ENCODE measurements around the gene AMBRA1.
A peak's percentile ranks its signal among the peaks of the same experiment; 100 is the strongest.
"Not testable (repeated sequence)": the region's sequence is repeated elsewhere in the genome, so short reads cannot be mapped to it uniquely, and the experiment has no call there.

Gene AMBRA1

DNA sequence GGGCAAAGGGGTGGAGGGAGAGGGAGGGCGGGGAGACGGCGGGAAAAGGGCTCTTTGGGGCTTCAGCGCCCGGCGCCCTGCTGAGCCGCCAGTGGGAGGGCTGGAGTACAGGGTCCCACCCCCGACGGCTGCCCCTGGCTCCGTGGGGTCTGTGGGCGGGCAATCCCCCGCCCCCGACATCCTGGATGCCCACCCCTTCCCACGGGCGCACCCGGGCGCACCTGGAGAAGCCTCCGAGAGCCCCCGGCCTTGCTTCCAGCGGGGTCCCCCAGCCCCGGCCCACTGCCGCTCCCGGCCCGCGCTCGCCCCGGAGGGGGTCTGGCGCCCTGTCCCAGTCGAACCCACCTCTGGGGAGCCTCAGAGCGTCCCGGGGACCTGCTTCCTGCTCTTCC, 202.6 kb downstream of the AMBRA1 start:
- DNase-seq = no peak

DNA sequence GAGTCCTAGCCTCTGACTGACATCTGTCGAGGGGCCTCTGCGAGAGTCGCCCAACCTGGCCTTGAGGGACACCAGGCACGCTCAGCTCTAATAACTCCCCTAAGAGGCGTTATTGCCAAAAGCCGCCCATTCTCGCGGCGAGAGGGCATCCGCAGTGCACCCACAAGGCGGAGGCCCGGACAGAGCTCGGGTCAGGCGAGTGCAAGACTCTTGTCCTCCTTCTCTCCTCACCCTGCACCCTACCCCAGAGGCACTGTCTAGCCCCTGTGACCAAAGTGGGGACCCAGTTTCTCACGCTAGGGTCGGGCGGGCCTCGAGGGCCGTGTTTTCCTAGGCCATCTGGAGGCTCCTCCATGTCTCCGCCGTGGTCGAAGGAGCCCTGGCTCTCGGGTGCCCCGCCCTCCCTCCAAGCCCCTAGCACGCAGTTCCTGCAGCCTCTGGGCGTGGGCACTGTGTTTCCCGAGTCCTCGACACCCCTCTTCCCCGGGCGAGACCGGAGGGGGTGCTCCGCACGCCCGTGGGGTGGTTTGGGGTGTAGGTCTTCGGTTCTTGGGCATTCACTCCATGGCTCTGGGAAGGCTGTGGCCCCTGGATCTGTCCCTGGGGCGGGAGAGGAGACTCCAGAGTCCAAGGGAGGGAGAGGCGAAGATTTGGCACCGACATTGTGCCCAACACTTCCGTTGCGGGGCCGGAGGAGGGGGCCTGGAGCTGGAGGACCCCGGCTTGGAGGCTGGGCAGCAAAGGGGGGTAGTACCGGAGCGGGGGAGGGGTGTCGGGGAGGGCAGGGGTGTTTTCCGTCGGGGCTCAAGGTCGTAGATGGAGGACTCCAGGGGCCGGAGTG, 203.3 kb downstream of the AMBRA1 start:
- no peak for DNase-seq

DNA sequence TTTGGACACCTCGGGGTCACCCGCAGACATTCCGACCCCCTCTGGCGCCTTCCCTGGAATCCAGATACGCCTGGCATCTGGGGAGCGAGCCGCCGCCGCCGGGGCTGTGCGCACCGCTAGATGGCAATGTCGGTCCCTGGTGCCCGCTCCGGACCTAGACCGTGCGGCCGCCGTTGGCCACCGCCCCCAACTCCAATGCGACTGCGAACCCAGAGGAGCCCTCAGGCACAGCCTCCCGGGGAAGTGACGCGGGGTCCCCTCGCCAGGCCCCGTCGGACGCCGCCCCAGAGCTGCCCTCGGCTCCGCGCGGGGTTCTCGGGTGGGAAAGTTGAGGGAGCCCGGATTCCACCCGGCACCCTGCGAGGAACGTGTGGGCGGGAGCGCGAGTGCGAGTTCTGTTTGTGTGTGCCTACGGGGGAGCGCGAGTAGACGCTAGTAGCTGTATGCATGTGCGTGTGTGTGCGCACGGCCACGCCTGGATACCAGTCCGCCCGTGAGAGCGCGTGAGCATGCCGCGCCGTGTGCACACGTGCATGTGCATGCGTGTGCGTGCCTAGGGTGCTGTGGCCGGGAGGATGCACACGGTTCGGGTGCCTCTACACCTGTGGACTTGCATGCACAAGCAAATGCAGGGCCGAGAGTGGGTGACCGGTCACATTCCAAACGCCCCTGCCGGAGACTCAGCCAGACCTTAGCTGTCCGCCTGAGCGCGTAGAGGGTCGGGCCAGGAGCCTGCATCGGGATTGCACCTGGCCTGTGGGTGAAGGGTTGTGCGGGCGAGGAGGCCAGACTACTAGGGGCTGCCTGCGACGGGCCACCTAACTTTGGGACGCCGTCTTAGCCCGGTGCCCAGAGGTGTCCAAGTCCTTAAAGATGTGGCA, 204.1 kb downstream of the AMBRA1 start:
- DNase-seq = peak; percentile 61

DNA sequence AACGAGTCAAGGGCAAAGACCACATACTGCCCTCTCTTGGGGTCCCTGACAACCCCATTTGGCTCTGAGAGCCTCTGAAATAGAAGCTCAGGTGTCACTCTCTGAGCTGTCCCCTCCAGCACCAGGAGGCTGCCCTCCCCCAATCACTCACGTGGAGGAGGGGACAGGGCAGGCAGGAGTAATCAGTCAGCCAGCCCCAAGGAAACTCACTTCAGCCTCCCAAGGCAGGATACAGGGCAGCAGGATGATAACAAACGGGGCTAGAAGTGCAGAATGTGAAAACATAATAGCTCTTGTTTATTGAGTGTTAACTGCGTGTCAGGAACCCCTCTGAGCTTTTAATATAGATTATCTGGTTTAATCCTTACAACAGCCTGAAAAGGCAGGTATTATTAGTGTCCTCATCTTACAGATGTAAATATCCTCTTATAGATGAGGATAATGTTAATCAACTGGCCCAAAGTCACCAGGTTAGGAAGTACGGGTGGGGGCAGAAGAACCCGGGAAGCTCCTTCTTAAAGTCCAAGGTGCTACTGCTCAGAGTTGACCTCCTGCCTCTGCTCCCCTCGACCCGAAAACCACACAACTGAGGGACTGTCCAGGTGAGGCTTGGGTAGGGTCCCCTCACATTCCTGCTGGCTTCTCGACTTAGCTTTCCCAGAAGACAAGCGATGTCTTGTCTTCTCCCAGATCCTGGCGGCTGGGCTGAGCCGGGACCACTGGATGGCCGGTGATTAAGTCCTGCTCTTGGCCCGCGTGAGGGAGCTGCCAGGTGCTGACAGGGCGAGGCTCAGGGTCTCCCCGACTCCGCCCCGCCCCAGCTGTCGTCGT, 205.0 kb downstream of the AMBRA1 start:
- no peak for DNase-seq

DNA sequence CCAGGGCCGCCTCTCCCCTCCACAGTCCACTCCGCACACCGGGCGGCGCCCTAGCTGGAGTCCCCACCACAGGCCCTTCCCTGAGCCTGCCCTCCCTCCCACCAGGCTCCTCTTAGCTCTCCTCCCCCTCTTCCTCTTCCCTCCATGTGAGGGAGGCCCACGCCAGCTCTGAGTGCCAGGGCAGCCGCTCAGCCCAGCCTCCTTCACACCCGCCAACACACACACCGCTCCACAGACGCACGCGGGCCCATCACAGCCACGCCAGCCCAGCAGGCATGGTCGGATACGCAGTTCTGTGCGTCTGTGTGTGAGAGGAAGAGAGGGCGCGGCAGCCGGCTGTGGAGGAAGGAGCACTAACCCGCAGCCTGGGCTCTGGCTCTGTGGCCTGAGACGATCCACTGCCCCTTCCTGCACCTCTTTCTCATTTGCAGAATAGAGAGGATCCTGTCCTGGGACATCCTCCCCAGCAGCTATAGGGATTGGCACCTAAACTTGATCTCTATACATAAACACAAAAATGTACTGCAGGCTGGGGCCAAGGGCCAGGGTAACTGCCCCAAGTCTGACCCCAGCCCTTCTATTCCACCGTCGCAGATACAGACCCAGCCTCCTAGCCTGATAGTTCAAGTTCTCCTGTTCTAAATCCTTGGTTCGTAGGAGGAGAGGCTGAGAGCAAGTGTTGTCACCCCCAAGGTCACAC, 205.8 kb downstream of the AMBRA1 start:
- DNase-seq = no peak

DNA sequence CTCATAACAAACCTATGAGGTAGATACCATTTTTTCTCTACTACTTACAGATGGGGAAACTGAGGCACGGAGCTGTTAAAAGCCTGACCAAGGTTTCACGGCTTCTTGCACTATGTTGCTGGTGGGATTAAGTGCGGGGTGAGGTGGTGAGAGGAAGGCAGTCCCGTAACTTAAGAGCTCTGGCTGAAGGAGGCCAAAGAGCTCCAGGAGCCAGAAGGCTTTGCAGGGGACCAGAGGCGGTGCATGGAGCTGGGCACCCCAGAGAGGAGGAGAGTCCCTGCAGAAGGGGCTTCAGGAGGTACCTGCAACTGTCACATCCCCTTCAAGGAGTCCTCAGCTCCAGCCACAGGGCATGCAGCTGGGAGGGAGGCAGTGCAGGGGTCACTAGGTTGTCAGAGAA, 206.4 kb downstream of the AMBRA1 start:
- no peak for DNase-seq

DNA sequence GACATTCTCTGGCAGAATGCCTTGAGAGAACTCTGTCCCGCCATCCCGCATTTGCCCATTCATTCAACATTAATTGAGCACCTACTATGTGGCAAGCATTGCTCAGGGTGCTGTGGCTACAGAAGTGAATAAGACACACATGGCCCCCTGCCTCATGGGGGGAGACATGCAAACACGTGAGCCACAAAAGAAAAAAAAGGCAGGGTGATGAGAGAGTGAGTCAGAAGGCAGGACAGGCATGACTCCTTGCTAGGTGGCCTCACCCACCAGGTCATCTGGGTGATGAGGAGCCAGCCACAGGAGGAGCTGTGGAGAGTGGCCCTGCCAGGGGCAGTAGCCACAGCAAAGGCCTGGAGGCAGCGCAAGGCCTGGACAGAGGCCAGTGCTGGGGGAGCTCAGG, 207.1 kb downstream of the AMBRA1 start:
- no peak for DNase-seq

DNA sequence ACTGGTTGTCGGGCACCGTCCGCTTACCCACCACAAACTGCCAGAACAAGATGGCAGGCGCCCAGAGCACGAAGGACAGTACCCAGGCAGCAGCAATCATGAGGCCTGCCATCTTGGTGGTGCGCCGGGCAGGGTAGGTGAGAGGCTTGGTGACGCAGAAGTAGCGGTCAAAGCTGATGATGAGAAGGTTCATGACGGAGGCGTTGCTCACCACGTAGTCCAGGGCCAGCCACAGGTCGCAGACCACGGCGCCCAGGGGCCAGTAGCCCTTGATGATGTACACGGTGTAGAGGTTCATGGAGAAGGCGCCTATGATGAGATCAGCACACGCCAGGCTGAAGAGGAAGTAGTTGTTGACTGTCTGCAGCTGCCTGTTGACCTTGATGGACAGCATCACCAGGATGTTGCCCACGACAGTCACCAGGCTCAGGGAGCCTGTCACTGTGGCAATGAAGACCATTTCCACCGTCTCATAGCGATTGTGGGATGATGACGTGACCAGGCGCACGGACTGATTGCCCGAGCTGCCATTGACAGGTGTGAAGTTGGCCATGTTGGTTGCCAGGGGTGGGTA, 207.7 kb downstream of the AMBRA1 start:
- DNase-seq = no peak

DNA sequence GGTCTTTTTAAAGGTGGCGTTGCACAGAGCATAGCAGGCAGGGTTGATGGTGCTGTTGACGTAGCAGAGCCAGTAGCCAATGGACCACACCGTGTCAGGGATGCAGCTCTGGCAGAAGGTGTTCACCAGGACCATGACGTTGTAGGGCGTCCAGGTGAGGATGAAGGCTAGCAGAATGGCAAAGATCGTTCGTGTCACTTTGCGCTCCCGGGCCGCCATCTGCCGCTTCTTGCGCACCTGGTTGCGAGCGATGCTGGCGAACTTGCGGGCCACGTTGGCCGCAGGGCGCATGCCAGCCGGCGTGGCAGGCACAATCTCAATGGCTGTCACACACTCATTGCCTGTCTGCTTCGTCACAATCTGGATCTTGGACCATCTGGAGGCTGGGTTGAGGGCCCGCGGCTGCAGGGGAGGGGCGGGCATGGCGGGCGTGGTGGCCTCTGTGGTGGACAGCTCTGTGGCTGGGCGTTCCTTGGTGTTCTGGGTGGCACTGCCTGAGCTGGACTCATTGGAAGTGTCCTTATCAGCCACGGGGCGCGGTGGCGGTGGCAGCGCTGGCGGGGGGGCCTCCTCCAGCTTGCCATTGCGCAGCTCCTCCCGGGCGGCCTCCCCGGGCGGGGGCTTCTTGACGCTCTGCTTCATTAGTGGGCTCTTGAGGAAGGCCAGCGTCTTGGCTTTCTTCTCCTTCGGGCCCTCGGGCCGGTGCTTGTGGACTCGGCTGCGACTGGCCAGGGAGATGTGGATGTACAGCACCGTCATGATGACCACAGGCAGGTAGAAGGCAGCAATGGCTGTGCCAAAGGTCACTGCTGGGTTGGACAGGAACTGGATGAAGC, 208.4 kb downstream of the AMBRA1 start:
- DNase-seq = no peak

DNA sequence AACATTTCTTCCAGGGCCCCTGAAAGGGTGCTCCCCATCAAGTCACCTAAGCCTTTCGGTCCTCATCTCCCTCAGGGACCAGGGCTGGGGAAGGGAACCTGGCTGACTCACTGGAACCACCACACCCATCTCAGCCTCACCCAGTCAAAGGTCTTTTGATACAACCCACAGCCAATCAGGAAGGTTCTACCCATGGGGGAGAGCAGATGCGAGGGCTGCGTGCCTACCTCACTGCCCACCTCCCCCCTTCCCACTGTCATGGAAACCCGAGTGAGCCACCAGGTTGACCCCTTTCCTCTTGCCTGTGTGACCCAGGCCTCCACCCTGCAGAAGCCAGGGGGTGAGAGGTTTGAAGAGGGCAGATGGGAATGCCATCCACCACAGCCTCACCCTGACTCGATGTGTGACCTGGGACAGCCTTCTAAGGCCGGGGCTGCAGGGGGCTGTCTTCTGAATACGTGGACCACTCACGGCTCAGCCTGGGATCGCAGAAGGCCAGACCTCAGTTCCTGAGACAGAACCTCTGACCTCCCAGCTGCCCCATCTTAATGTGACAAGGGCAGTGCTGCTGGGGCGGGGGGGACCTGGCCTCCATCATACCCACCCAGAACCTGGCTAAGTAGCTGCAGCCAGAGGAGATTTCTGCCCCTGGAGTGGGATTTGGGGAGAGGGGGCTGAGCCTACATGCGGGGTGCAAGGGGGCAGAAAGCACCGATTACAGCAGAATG, 209.7 kb downstream of the AMBRA1 start:
- no peak for DNase-seq

DNA sequence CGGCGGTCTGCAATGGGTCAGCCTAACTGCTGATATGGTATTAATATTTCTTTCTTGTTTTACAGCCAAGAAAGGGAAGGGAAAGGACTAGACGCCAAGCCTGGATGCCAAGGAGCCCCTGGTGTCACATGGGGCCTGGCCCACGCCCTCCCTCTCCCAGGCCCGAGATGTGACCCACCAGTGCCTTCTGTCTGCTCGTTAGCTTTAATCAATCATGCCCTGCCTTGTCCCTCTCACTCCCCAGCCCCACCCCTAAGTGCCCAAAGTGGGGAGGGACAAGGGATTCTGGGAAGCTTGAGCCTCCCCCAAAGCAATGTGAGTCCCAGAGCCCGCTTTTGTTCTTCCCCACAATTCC, 210.4 kb downstream of the AMBRA1 start:
- DNase-seq = no peak

DNA sequence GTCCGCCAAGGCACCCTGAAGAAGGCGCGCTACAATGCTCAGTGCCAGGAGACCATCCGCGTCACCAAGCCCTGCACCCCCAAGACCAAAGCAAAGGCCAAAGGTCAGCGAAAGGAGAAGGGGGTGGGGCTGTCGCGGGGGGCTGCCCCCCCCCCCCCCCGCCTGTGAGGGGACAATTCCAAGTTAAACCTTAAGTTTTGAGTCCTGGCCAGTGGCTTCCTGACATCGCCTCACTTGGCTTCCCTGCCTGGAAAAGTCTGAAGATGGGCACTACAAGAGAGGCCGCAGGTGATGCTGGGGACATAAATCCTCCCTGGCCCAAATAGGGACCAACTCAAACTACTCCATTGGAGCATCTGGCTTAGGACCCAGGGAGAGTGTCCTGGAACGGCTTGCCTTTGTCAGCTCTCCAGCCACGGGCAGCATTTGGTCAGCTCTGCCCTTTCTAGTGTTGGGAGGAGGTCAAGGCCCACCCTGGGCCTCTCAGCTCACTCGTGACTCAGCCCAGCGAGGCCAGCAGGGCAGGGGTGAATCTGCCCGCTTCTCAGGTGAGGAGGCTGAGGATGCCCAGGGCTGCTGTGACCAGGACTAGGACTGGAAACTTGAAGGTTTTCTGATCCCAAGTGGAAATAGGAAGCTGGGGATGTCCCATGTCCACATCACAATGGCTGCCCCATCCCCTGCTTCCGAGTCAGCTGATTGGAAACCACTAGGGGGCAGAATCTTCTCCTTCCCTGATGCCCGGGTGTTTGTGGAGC, 211.0 kb downstream of the AMBRA1 start:
- DNase-seq = peak; percentile 48

DNA sequence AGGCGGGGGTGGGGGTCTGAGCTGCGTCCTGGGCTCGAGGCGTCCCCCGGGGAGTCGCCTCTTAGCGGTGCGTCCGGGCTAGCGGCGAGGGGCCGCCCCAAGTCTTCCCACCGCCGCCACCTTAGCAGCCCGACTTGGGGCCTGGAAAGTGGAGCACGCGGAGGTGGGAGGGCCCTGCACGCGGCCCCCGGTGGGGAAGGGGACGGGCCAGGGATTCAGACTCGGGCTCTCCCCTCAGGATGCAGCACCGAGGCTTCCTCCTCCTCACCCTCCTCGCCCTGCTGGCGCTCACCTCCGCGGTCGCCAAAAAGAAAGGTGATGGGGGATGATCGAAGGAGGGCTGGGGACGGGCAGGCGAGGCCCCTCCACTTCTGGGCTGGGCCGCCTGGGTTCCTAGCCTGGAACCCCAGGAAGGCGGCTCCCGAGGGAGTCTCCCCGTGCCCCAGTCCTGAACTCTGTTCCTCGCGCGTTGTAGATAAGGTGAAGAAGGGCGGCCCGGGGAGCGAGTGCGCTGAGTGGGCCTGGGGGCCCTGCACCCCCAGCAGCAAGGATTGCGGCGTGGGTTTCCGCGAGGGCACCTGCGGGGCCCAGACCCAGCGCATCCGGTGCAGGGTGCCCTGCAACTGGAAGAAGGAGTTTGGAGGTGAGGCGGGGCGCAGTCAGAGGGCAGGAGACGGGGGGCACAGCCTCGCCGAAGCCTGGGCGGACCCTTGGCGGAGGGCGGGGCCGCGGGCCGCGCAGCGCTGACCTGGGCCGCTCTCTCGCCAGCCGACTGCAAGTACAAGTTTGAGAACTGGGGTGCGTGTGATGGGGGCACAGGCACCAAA, 211.8 kb downstream of the AMBRA1 start:
- DNase-seq = no peak

DNA sequence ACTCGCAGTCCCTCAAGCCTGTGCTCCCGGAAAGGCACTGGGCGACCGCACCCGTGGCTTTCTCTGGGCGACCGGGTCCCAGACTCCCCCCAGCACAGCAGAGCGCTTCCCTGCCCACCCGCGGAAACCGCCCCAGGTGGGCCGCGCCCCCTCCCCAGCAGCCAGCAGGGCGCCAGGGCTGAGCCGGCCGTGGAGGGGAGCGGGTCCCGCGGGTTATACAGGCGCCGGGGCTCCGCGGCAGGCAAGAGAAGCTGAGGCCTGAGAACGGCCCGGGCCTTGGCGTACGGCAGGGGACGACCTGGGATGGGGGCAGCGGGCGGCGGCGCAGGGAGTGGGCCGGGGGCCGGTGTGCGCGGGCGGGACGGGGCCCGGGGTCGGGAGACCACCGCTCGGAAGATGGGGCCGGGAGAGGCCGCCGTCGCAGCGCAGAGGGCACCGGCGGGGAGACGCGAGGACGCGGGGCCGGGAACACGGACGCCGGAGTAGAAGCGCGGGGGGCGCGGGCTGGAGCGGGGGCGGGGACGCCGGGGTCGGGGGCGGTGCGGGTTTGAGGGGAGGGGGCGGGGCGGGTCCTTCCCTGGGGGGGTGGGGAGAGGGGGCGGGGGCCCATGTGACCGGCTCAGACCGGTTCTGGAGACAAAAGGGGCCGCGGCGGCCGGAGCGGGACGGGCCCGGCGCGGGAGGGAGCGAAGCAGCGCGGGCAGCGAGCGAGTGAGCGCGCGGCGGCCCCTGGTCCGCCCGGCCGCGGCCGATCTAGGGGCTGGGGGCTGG, 212.6 kb downstream of the AMBRA1 start, which contains the start of gene MDK:
TSS of gene MDK (plus strand) at position 622 of the 771 bp plus-strand sequence. CDS start 389 bp downstream, outside the sequence.
- no peak for DNase-seq

DNA sequence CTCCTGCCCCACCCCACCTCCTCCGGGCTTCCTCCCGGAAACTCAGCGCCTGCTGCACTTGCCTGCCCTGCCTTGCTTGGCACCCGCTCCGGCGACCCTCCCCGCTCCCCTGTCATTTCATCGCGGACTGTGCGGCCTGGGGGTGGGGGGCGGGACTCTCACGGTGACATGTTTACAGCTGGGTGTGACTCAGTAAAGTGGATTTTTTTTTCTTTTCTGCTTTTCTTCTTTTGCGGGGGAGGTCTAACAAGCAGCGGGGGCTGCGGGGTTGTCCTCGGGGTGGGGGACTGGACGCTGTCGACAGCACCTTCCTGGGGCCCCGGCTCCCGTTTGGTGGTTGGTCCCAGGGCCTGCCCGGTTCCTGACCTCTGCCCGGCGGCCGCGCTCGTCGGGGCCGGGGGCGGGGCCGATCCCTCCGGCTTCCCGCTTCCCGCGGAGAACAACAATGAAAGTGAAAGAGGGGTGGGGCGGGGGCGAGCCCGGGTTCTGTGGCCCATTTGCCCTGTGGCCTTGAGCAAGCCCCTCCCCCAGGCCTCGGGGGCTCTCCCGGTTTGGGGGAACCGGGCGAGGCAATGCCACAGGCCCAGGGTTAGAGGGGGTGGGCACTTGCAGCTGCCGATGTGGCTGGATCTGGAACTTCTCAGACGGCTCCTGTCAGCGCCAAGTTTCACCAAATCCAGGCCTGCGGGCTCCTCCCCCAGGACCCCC, 213.3 kb downstream of the AMBRA1 start:
- no peak for DNase-seq

DNA sequence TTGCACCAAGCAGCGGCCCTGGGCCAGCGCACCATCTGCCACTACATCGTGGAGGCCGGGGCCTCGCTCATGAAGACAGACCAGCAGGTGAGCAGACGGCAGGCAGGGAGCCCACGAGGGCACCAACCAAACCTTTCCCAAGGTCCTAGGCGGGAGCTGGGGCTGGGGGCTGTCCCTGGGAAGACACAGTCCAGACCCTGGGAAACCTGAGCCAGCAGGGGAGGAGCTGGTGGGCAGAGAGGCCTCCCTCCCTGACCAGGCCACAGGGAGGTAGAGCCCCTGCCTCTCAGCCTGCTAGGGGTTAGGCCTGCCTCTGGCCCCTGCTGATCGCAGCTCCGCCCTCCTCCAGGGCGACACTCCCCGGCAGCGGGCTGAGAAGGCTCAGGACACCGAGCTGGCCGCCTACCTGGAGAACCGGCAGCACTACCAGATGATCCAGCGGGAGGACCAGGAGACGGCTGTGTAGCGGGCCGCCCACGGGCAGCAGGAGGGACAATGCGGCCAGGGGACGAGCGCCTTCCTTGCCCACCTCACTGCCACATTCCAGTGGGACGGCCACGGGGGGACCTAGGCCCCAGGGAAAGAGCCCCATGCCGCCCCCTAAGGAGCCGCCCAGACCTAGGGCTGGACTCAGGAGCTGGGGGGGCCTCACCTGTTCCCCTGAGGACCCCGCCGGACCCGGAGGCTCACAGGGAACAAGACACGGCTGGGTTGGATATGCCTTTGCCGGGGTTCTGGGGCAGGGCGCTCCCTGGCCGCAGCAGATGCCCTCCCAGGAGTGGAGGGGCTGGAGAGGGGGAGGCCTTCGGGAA, 214.1 kb downstream of the AMBRA1 start:
- DNase-seq = not testable (repeated sequence)
